ENCODE measurements around the gene TTC17.

The TTC17 gene

DNA sequence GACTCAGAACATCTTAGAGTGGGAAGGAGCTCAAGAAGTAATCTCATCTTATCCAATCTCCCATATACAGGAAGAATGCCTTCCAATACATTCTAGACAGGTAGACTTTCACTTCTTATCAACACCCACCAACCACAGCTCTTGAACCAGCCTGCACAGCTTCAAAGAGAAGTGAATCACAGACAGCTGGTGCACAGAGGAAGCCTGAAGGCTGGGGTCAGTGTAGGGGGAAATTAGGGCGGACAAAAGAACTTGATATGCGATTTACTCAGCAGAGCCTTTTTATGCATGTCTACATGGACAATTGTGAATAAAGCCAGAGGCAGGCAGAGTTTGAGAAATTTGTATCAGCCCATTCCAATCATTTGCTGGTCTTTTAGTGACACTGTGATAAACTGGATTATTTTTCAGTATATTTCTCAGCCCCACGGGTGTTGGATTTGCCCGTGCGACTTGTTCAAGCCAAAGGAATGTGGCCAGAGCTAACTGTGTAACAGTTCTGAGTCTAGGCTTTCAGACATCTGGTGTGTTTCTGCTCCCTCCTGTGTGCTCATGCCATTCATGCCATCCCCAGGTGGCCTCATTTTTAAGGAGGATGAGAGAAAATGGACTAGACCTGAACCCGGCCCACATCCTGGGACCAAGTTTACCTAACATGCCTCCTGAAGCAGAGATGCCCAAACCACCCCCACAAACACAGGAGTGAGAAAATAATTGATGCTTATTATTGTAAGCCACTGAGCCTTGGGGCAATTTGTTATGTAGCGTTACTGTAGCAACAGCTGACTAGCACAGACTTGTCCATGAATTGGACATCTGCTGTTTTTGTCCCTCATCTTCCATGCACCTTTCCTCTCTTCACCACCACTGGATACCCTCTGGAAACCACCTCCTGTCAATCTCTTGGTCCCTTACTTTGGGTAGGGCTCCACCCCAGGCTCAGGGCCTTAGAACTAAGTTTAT is 184.3 kb downstream of the TTC17 start:
- DNase-seq: no peak

Measured in NCI-H510A treated with DMSO at 0.1 percent for 48 hours (cell line).